NB4 (cell line): ENCODE measurements around the gene SLC9A8.
A peak's percentile ranks its signal among the peaks of the same experiment; 100 is the strongest.

ENCODE experiments used
- DNase-seq: peaks from one replicate; pipeline ENCODE4 v3.0.0; 2010; ENCODE audit warnings: low read depth
- H3K4me3 ChIP-seq: one replicate; pipeline ENCODE4 v1.5.1; 2011; ENCODE audit warnings: mild to moderate bottlenecking, low read depth, low read length, moderate library complexity
- MAX ChIP-seq: IDR thresholded peaks from 2 replicates; pipeline ENCODE4 v1.6.1; 2011; ENCODE audit warnings: low read depth, low read length
- MYC ChIP-seq: IDR thresholded peaks from 2 replicates; pipeline ENCODE4 v1.6.1; 2011; ENCODE audit warnings: low read depth, low read length
- POLR2A ChIP-seq: IDR thresholded peaks from 2 replicates; pipeline ENCODE4 v1.6.1; 2011; ENCODE audit warnings: mild to moderate bottlenecking; ENCODE audit not compliant: insufficient read length; ENCODE audit errors: extremely low read depth
- TF ChIP-seq, protein P1 (sequence below): IDR thresholded peaks from one replicate; pipeline ENCODE4 v1.5.1; 2012; ENCODE audit warnings: low read depth, low read length

Gene SLC9A8

DNA sequence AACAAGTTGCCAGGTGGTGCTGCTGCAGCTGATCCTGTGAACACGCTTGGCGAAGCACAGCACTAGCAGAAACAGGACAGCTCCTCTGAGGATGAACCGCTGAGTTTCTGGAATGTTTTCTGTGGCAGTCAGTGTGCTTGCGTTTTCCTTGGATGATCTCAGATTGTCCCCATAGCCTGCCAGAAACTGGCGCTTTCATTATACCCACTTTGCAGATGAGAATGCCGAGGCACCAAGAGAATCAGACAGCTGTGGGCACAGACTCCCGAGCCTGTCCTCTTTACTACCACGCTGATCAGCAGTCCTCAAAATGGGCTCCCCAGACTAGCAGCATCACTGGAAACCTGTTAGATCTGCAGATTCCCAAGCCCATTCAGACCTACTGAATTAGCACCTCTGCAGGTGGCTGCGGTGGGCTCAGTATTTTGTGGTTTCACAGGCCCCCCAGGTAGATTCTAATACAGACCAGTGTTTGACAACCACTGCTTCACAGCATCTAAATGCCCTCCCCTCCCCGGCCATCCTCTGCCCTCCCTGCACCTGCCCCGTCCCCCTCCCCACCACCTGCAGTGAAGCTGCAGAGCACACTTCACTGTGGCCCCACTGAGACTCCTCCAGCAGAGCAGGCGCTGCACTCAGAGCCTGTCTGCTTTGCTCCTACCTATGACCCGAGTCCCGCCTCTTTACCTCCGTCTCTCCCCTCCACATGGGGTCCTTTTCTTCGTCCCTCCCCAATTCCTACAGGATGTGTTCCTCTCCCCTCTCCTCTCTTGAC is 73.1 kb downstream of the SLC9A8 start:
- TF ChIP-seq MYC (no peak), MAX (no peak), POLR2A (no peak)
- TF ChIP-seq, protein P1, sequence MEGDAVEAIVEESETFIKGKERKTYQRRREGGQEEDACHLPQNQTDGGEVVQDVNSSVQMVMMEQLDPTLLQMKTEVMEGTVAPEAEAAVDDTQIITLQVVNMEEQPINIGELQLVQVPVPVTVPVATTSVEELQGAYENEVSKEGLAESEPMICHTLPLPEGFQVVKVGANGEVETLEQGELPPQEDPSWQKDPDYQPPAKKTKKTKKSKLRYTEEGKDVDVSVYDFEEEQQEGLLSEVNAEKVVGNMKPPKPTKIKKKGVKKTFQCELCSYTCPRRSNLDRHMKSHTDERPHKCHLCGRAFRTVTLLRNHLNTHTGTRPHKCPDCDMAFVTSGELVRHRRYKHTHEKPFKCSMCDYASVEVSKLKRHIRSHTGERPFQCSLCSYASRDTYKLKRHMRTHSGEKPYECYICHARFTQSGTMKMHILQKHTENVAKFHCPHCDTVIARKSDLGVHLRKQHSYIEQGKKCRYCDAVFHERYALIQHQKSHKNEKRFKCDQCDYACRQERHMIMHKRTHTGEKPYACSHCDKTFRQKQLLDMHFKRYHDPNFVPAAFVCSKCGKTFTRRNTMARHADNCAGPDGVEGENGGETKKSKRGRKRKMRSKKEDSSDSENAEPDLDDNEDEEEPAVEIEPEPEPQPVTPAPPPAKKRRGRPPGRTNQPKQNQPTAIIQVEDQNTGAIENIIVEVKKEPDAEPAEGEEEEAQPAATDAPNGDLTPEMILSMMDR: no peak
- no peak overlapping the region for H3K4me3 ChIP-seq
- DNase-seq: no peak

DNA sequence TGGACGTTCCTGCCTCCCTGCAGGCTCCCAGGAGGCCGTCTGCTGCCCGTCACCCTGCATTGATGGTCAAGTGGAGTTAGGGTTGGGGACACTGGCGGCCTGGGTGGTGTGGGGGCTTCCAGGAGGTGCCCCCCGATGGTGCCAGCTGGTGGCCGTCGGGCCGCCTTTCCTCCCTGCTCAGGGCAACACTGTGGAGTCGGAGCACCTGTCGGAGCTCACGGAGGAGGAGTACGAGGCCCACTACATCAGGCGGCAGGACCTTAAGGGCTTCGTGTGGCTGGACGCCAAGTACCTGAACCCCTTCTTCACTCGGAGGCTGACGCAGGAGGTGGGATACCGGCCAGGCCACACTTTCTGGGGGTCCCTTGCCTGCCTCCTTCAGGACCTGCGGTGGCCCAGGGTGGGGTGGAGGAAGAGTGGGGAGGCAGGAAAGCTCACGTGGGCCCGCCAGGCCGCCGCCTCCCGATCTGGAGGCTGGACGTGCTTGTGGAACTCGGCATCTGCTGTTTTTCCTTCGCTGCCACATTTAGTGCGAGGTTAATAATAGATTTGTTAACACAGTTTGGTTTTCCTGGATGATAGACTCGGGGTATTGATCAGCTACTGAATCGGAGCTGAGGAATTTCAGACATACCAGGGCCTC is 74.1 kb downstream of the SLC9A8 start:
- DNase-seq: no peak
- TF ChIP-seq, protein P1: no peak
- TF ChIP-seq MYC: no peak
- TF ChIP-seq MAX: no peak
- no peak for TF ChIP-seq POLR2A
- no peak overlapping the region for H3K4me3 ChIP-seq

DNA sequence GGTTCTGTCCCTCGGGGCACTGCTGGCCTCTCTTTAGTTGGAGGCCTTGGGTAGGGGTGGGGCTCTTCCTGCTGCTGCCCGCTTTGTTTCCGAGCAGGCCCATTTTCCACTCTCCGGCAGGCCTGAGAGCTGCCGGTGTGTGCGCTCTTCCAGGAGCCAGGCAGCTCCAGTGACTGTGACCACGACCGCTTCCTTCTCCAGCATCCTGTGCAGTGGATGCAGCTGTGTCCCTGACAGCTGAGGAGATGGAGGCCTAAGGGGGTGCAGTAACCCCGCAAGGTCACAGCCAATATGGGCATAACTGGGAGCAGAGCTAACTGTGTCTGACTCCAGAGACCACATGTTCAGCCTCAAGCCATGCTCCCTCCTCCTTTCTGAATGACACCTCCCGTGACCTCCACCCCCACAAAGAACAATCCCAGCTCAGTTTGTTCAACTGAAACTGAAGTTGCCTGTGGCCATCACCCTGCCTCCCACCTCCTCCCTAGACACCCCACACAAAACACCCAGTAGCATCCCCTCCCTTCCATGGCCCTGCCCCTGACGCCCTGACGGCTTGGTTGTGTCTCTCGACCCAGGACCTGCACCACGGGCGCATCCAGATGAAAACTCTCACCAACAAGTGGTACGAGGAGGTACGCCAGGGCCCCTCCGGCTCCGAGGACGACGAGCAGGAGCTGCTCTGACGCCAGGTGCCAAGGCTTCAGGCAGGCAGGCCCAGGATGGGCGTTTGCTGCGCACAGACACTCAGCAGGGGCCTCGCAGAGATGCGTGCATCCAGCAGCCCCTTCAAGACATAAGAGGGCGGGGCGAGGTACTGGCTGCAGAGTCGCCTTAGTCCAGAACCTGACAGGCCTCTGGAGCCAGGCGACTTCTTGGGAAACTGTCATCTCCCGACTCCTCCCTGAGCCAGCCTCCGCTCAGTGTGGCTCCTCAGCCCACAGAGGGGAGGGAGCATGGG is 74.9 kb downstream of the SLC9A8 start:
- no peak; the same call in 1 of the 2 replicates for TF ChIP-seq MAX
- no peak for DNase-seq
- H3K4me3 ChIP-seq: no peak overlapping the region

DNA sequence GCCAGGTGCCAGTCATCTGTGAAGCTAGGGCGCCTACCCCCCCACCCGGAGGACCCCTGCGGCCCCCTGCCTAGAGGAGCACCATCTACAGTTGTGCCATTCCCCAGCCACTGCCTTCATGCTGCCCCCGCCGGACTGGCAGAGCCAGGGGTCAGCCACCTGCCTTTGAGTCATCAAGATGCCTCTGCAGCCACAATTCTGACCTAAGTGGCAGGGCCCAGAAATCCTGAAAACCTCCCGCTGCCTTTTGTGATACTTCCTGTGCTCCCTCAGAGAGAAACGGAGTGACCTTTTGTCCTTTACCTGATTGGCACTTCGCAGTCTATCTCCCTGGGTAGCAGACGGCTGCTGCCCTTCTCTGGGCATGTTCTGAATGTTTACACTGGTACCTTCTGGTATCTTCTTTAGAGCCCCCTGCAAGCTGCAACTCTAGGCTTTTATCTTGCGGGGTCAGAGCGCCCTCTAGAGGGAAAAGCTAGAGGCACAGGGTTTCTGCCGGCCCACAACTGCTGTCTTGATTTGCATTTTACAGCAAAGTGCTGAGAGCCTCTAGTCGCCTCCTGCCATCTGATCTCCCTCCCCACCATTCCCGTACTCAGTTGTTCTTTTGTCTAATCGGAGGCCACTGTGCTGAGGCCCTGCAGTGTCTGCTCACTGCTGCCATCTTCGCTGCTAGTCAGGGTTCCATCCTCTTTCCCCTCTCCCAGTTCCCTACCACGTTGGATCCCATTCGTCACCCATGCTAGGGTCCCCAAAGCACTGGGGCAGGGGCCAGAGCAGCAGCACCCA is 75.8 kb downstream of the SLC9A8 start:
- TF ChIP-seq POLR2A: no peak
- TF ChIP-seq MYC: no peak
- TF ChIP-seq, protein P1: peak; percentile 94
- TF ChIP-seq MAX: no peak
- H3K4me3 ChIP-seq: no peak overlapping the region
- DNase-seq: peak; percentile 80

GRCh38 chr20:49889001-49889934 is 76.6 kb downstream of the SLC9A8 start:
- no peak overlapping the region for H3K4me3 ChIP-seq
- TF ChIP-seq MAX (no peak), MYC (no peak), POLR2A (no peak)
- TF ChIP-seq, protein P1: no peak
- DNase-seq: no peak
